GM21515 (cell line): ENCODE results near the gene DYSF.
A peak's percentile ranks its signal among the peaks of the same experiment; 100 is the strongest.

Source experiments
- ATAC-seq: cut with Tn5 transposase; IDR thresholded peaks from one replicate; pipeline ENCODE4 v1.9.1; 2021; ENCODE audit not compliant: unreplicated experiment

DYSF gene

DNA sequence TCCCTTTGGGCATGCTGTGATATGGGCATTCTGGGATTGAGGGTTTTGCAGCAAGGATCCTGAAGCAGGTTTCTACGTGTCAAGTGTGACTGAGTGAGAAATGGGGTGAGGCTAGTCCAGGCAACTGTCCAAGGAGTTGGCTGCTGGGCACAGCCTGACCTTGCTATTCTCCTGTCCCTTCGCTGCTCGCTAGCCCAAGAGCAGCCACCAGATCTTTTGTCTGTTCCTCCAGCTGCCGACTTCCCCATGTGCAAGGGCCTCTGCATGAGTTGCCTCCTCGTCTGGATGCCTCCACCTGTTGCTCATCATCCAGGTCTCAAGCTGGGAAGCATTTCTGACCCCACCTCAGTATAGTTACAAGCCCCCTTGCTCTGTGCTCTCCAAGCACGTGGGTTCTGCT is 71.1 kb downstream of the DYSF start:
- ATAC-seq: no peak

DNA sequence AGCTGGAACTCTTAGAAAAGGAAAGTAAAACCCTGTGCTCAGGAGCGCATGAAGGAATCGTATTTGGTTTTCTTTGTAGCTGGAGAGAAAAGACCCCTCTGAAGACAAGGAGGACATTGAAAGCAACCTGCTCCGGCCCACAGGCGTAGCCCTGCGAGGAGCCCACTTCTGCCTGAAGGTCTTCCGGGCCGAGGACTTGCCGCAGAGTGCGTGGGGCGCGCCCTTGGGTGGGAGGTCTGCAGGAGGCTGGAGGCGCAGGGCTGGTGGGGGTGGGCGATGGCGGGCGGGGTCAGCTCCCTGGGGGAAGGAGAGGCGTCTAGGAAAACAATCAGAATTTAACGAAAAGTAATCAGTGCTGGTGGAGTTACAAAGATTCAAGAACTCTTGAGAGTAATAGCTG is 72.8 kb downstream of the DYSF start:
- no peak for ATAC-seq

DNA sequence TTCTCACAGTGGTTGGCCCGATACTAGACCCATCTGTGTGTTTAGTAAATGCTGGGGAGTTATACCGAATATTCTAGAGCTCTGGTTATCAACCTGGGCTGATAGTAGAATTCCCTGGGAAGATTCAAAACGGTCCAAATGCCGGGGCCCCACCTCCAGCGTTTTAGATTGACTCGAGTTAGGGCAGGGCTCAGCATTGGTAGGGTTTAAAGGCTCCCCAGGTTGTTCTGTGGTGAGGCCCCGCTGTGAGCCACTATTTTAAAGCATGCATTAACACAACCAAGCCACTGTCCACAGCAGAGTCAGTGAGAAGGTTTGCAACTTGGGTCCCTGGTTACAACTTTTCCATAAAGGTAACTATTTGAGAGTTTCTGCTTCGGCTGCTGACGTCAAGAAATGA is 73.6 kb downstream of the DYSF start:
- ATAC-seq: no peak

DNA sequence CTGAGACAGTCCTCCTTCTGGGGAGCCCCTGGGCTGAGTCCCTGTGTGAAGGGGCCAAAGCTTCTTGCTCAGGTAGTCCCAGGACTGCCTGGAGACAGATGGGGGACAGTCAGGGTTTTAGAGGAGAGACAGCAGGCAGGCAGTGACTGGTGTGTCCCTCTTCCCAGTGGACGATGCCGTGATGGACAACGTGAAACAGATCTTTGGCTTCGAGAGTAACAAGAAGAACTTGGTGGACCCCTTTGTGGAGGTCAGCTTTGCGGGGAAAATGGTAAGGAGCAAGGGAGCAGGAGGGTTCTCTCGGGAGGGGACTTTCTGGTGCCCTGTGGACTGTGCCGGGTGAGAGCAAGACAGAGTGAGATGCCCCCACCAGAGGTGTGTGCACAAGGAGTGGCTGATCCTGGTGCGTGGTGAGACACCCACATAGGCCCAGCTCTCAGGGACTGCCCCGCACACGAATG is 74.8 kb downstream of the DYSF start:
- ATAC-seq: no peak

DNA sequence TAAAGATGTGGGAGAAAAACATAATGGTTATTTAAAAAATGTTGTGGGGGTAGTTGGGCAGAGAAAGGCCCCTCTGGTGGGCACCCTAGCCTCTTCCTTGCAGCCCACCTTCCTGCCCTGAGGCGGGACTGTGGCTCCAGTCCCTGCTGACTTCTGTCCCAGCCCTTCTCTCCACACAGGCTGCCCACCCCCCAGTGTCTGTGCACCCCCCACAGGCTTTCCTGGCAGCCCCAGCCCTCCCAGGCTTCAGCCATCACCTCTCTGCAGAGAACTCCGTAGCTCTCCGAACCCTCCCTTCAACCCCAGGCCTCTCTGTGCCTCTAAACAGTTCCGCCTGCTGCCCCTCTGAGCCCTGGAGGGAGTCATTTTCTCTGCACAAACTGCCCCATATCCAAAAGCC is 75.4 kb downstream of the DYSF start:
- no peak for ATAC-seq

DNA sequence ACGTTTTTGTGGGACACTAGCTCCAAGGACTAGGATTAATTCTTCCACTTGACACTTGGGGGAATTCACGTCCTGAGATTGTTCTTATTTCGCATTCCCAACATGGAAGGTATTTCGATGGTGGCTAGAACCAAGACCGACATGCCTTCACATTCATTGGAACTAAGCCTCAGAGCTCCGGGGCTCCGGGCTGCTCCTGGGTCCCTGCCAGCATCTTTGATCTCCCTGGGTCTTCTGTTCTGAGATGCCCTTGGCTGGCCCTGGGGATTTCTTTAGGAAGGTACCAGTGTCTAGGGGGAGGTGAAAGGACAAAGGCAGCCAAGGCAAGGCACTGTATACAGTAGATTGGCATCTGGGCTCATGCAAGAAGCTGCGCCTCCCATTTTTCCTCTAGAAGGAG is 76.8 kb downstream of the DYSF start:
- ATAC-seq: no peak

DNA sequence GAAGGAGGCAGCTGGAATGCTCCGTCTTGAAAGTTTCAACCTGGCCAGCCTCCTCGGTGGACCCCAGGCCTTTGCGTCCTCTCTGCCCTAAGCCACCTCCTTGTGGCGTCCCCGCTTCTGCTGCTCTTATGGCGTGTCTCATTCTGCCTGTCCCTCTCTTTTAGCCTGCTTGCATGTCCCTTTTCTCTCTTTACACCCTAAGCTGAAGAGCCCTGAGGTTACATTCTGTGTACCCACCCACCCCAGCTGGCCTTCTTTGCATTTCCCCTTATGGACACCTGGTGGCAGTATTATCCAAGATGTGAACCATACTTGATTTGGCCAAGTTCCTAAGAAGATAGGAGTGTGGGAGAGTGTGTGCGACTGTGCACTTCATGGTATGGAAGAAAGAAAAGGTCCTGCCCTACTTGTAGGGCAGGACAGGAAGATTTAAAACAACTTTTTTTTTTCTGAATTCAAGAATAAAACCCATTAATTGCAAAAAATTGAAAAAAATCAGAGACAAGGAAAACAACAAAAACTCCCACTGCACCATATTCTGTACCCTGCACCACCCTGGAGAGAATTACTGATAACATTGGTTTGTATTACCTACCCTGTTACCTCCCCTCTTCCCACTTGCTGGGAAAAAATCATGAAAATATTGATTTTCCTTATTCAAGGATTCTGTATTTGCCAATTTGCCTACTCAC is 77.4 kb downstream of the DYSF start:
- peak; percentile 56 for ATAC-seq

DNA sequence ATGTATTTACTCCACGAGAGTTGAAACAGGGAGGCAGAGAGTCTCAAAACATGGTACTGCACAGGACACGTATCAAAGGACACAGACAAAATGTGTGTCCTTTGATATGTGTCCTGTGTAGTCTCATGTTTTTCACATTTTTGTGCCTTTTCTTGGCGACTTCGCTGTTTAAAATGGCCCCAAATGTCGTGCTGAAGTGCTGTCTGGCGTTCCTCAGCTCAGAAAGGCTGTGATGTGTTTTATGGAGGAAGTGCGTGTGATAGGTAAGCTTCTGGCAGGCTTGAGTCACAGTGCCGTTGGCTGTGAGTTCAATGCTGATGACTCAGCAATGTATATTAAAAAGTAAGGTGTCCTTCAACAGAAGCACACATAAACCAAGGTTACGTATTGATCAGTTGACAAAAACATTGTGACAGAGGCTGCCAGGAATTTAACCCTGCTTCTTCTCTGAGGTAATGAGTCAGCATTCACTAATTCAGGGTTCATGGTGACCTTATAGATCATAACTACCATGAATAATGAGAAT is 78.2 kb downstream of the DYSF start:
- no peak for ATAC-seq

DNA sequence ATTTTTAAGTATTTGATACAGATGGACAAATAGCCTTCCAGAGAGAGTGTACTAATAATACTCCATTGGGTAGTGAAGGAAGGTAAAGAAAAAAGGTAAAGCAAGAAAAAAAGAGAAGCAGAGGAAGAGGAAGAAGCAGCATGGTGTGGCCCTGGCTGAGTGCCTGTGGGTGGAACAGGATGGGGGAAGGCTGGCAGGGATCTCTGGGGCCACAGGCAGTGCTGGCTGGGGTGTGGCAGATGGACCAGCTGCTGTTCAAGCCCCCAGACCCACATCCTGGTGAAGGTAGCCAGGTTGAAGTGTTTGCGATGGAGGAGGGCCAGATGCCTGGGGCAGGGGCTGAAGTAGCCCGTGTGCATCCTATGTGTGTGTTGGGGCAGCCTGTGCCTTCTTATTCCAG is 79.0 kb downstream of the DYSF start:
- no peak for ATAC-seq

DNA sequence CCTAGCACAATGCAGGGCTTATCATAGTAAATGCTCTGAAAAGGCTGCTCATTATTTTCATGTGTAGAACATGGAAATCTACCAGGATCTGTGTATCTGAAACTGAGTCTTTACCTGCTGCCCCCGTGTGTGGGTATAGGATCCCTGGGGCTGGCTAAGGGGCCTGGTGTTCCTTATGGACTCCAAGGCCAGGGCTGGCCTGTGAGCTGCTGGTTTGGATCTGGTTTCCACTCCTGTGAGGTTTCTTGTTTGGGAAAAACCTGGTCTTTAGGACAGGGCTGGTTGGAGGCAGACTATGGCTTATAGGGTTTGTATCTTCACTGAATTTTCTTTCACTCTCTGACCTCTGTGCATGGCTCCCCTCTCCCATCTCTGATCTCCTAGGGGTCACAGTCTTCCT is 80.8 kb downstream of the DYSF start:
- no peak for ATAC-seq

DNA sequence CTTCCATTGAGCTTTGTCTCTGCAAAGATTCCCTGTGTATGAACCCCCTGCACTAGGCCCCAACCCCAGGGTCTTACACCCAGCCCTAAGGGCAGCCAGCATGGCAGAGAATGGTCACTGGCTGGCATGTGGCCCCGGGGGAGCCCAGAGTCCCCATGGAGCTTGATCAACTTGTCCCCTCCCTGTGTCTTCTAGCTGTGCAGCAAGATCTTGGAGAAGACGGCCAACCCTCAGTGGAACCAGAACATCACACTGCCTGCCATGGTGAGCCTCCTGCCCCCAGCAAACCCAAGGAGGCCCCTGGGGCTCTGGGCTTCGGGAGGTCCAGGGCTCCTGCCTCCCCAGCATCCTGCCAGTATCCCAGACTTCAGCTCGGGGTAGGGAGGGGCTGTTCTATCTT is 81.5 kb downstream of the DYSF start:
- no peak for ATAC-seq

DNA sequence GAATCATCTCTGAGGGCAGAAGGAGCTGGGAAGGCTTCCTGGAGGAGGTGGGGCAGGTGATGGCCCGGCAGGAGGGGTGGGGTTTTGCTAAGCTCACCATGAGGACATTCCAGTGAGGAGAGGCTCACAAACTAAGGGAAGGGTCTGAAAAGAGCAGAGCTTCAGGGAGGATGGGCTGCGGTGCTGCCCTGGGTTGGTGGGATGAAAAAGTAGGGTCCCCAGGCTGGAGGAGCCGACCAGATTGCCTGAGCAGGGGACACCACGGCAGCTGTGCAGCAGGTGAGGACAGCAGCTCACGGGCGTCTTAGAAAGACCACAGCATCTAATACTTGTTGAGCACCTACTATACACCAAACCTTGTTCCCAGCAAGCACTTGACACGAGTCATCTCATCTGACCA is 82.2 kb downstream of the DYSF start:
- ATAC-seq: no peak

DNA sequence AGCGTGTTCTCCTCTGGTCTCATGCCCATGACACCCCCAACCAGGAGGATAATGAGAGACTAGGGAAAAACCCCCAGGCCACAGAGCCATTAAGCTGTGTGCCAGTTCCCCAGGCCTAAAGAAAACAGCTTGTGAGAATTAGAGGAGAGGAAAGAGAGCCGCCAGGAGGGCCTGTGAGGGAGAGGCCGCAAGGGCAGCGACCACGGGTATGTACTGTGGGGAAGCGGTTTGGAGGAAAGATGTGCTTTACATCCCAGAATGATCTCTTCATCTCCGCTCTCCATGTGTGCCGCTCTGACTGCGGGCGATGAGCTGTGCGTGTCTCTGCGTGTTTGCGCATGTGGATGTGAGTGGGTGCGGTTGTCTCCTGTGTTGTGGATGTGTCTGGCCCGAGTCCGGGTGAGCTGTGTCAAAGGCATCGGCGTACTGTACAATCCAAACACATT is 82.9 kb downstream of the DYSF start:
- ATAC-seq: no peak

DNA sequence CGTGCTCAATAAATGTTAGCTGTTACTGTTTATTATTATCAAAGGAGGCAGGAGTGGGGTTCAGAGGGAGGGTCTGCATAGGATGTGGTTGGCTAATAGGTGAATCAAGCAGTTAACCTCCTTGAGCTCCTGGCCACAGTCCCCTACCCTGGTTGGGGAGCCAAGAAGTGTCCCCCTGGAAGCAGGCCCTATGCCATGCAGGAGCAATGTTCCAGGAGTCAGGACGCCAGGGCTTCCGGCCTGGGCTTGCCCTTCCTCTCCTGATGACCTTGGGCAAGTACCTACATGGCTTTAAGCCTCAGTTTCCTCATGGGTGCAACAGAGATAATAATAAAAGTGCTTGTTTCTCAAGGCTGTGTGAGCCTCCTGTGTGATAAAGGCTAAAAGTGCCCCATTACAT is 84.9 kb downstream of the DYSF start:
- no peak for ATAC-seq

DNA sequence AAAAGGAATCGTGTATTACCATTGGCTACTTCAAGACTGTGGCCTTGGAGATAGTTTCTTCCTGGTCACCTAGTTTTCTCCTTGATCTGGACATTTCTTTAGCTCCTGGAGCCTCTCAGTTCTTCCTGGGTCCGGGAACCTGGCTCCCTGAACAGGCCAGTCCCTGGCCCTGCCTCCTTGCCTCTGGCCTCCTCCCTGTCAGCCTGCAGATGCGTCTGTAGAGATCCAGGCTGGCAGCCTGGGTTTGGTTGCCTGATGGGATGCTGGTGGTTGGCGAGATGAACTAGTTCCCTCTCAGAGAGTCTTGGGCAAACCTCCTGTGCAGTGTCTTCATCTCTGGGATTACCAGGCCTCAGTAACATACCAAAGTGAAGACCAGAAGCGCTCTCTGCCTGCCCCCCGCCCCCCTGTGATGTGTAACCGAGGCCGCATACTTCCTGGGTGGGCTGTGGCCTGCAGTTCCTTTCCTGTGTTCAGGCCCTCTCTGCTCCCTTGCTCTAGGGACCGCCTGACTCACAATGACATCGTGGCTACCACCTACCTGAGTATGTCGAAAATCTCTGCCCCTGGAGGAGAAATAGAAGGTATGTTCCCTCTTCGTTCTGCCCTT is 85.4 kb downstream of the DYSF start:
- no peak for ATAC-seq

DNA sequence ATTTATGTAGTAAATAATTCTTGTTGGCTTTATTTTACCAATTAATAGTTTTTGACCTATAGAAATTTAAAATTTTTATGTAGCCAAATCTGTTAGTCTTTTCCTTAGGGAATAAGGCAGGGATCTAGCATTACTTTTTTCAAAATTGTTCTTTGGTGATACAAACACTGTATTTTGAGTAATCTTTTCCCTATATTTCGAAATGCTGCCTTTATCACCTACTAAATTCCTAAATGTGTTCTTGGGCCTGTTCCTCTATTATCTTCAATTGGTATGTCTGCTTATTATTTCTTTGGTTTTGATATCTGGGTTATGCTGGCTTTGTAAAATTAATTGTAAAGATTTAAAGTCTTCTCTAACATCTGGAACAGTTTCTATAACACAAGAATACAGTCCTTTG is 87.5 kb downstream of the DYSF start:
- ATAC-seq: no peak

DNA sequence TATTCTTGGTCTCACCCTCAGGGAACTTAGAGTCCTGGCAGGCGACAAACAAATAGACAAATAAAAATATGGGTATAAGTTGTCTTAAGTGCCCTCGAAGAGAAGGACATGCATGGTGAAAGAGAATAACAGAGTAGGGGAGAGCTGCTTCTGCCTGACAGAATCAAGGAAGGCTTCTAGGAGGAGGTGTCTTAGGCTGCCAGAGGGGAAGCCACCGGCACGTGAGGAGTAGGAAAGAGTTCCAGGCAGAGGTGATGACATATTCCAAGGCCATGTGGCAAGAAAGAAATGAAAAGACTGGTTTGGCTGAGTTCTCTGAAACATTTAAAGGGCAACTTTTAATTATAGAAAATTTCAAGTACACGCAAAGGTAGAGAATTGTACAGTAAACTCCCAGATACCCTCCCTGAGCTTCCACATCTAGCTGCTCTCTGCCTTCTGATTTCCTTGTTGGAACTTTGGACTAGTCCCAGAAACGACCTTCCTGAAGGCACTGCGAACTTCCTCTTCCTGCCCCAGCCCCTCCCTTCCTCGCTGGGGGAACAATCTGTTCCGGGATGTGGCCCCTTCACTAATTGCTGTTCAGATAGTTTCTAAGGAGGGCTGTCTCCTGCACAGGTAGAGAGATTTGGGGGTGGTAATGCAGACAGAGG is 91.7 kb downstream of the DYSF start:
- ATAC-seq: no peak

DNA sequence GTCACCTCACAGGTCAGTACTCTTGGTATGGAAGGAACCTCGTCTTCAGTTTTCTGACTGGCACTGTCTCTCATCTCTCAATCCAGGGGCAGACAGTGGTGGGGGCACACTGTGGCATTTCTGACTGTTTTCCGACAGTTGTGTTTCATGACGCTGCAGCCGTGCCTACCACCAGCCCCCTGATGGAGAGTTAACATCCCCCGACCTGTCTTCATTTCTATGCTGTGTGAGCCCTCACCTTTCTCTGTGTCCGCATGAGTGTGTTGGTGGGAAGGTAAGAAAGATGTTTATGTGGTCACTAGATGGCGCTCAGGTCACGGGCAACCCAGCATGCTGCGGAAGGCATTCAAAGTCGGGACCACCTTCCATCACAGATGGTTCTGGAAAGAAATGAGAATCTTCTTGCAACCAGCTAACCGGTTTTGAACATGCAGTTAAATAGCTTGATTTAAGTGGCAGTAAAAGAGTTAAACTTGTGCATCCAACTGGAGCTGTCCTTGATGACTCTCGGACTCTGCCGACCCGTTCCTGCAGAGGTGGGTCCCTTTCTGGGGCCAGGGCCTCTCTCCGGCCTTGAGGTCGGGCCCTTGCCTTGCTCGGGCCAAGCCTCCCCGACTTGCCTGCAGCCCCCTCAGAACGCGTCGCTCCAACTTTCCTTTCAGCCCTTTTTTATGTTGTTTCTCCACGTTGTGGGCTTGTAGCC is 92.4 kb downstream of the DYSF start:
- no peak for ATAC-seq

DNA sequence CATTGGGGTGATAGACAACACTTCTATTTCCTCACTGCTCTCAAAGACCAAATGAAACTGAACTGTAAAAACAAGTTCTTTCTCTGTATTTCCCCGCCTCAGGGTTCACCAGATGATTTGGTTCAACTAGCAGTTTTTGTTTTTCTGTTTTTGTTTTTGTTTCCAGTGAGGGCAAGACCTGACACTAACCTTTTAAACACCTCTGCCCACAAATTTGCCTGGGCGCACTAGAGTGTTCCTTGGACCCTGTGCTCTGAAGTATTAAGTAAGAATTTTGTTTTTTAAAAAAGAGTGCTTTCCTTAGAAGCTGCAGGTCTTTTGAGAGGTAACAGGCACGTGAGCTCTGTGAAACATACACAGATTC is 92.9 kb downstream of the DYSF start:
- no peak for ATAC-seq

DNA sequence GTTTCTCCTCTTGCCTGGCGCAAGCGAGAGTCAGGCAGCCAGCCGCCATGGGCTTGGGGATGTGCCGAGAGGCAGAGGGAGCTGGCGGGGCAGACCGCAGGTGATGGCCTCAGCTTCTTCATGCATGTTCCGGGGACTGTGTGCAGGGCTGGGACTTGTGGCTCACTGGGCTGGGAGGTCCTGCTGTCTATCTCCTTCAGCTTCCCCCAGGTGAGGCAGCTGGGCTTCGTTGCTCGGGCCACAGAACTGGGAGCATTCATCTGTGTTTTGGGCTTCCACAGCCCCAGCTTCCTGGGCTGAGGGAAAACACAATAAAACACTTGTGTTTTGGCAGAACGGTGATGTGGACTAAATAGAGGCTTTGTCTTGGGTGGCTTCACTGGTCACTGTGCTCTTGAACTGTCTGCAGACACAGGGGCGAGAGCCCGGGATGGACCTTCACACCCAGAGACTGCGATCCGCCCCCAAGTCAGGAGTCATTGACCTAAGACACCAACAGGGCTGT is 93.5 kb downstream of the DYSF start:
- no peak for ATAC-seq

DNA sequence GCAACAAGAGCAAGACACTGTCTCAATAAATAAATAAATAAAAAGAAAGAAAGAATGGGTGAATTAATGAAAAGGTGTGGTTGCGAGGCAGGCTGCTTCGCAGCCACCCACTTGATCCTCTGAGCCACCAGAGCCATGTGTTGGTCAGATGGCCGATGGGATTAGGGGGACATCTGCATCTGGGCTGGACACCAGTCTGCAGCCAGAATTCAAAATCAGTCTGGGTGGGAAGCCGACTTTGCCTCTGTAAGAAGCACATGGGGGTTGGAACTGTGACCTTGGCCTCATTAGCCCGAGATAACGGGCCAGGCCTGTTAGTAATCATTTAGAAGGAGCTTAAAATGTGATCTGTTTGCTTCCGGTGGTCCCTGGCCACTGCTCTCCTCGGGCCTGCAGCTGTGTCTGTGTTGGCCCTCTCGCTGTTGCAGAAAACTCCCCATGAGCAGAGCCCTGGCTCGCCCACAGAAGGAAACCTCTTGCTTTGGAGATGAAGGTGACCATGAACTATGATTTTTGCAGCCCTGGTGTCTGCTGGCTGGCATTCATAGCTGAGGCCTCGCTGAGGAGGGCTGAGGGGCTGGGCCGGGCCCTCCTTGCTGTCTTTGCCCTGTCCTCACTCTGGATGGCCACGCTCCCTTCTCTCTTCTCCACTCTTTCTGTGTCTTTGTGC is 94.4 kb downstream of the DYSF start:
- no peak for ATAC-seq
